Stimulated activated CD8-positive, alpha-beta memory T cell treated with anti-CD3 and anti-CD28 coated beads, Interleukin-4, amount 100 ng/mL, for 1 hour (primary cell): ENCODE data around the gene DMXL2.
"Not testable (repeated sequence)": the region's sequence is repeated elsewhere in the genome, so short reads cannot be mapped to it uniquely, and the experiment has no call there.

ENCODE experiments used
- DNase-seq, 2 donors: peaks; one replicate each; pipeline ENCODE4 v3.0.0-alpha.2; 2020; ENCODE audit warnings: low read depth in 2 of 2, low spot score in 1 of 2

DMXL2 gene

GRCh38 chr15:51622604-51623370 is at the start of gene DMXL2:
TSS of gene DMXL2 (minus strand) at chr15:51622771. CDS start at chr15:51622545, 226 bp downstream.
- DNase-seq: peak; percentile 29 to 42

GRCh38 chr15:51672155-51672687 is 49.6 kb upstream of the DMXL2 start:
- DNase-seq: no peak

GRCh38 chr15:51669381-51669780 is 46.8 kb upstream of the DMXL2 start:
- DNase-seq: no peak

- DNase-seq: no peak
These were observed 45.9 kb upstream of the DMXL2 start for GRCh38 chr15:51668446-51668845.

GRCh38 chr15:51667478-51667877 is 44.9 kb upstream of the DMXL2 start:
- DNase-seq: no peak

GRCh38 chr15:51661072-51661471 is 38.5 kb upstream of the DMXL2 start:
- no peak for DNase-seq

GRCh38 chr15:51658664-51659063 is 36.1 kb upstream of the DMXL2 start:
- no peak for DNase-seq

- DNase-seq: not testable (repeated sequence)
These were observed 33.0 kb upstream of the DMXL2 start for GRCh38 chr15:51655401-51656057.

- DNase-seq: no peak
These were observed 29.6 kb upstream of the DMXL2 start for GRCh38 chr15:51652084-51652668.

- peak in 1 of 2 donors; percentile 7 for DNase-seq
These were observed 27.3 kb upstream of the DMXL2 start for GRCh38 chr15:51649659-51650521.

GRCh38 chr15:51648643-51649042 is 26.1 kb upstream of the DMXL2 start:
- DNase-seq: not testable (repeated sequence)

- DNase-seq: not testable (repeated sequence)
These were observed 25.5 kb upstream of the DMXL2 start for GRCh38 chr15:51648101-51648500.

GRCh38 chr15:51647128-51647562 is 24.6 kb upstream of the DMXL2 start:
- DNase-seq: no peak

- DNase-seq: no peak
These were observed 20.1 kb upstream of the DMXL2 start for GRCh38 chr15:51642696-51643095.

GRCh38 chr15:51641490-51642130 is 19.0 kb upstream of the DMXL2 start:
- DNase-seq: no peak

GRCh38 chr15:51634591-51635198 is 12.1 kb upstream of the DMXL2 start:
- no peak for DNase-seq

GRCh38 chr15:51629612-51630011 is 7.0 kb upstream of the DMXL2 start:
- DNase-seq: no peak

- no peak for DNase-seq
These were observed 2.7 kb upstream of the DMXL2 start for GRCh38 chr15:51625236-51625635.

- no peak for DNase-seq
These were observed 1.5 kb upstream of the DMXL2 start for GRCh38 chr15:51624022-51624421.

- no peak for DNase-seq
These were observed 891 bp upstream of the DMXL2 start for GRCh38 chr15:51623386-51623938.
